ENCODE measurements around the gene ARHGEF26.

DNA sequence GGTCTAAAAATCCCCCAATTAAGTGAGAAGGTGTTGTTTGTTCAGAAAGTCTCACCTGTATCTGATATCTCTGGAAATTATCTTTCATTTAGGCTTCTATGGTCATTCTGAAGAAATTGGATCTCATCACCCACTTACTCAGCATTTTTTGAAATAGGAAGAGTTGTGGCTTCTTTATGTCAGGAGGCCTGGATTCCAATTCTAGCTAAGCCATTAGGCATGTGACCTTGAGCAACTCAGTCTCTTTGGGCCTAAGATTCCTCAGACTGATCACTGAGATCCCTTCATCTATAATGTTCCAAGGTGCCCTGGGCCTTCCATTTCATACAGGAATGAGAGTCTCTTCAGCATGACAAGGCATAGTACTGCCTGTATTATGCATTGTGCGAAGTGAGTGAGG lies 70.3 kb downstream of the ARHGEF26 start:
- TF ChIP-seq, protein P1, sequence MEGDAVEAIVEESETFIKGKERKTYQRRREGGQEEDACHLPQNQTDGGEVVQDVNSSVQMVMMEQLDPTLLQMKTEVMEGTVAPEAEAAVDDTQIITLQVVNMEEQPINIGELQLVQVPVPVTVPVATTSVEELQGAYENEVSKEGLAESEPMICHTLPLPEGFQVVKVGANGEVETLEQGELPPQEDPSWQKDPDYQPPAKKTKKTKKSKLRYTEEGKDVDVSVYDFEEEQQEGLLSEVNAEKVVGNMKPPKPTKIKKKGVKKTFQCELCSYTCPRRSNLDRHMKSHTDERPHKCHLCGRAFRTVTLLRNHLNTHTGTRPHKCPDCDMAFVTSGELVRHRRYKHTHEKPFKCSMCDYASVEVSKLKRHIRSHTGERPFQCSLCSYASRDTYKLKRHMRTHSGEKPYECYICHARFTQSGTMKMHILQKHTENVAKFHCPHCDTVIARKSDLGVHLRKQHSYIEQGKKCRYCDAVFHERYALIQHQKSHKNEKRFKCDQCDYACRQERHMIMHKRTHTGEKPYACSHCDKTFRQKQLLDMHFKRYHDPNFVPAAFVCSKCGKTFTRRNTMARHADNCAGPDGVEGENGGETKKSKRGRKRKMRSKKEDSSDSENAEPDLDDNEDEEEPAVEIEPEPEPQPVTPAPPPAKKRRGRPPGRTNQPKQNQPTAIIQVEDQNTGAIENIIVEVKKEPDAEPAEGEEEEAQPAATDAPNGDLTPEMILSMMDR (IDR thresholded peaks at IDR 0.05; ENCODE audit: insufficient read depth, low read length) = no peak
- TF ChIP-seq, protein P2, sequence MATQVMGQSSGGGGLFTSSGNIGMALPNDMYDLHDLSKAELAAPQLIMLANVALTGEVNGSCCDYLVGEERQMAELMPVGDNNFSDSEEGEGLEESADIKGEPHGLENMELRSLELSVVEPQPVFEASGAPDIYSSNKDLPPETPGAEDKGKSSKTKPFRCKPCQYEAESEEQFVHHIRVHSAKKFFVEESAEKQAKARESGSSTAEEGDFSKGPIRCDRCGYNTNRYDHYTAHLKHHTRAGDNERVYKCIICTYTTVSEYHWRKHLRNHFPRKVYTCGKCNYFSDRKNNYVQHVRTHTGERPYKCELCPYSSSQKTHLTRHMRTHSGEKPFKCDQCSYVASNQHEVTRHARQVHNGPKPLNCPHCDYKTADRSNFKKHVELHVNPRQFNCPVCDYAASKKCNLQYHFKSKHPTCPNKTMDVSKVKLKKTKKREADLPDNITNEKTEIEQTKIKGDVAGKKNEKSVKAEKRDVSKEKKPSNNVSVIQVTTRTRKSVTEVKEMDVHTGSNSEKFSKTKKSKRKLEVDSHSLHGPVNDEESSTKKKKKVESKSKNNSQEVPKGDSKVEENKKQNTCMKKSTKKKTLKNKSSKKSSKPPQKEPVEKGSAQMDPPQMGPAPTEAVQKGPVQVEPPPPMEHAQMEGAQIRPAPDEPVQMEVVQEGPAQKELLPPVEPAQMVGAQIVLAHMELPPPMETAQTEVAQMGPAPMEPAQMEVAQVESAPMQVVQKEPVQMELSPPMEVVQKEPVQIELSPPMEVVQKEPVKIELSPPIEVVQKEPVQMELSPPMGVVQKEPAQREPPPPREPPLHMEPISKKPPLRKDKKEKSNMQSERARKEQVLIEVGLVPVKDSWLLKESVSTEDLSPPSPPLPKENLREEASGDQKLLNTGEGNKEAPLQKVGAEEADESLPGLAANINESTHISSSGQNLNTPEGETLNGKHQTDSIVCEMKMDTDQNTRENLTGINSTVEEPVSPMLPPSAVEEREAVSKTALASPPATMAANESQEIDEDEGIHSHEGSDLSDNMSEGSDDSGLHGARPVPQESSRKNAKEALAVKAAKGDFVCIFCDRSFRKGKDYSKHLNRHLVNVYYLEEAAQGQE (IDR thresholded peaks at IDR 0.05; ENCODE audit: insufficient replicate concordance, low read depth) = no peak
- TF ChIP-seq GABPA (IDR thresholded peaks at IDR 0.05; ENCODE audit: low read depth) (no peak), SPI1 (IDR thresholded peaks at IDR 0.05; ENCODE audit: borderline replicate concordance, low read depth) (no peak), POLR2AphosphoS5 (IDR thresholded peaks at IDR 0.05; ENCODE audit: low read depth) (no peak)

All from HL-60 (cell line).